AG04450 (cell line): ENCODE data around the gene ADGRD1. TPM values are rescaled to one million over a fixed set of nuclear protein-coding genes. Genes with fewer than 3 reads are reported as not detected.

ENCODE experiments used
- CTCF ChIA-PET: fragments of 300-600, 350-600 bp; formaldehyde crosslinking; extraction: SDS; loops from one replicate; lab custom pipeline; 2022; ENCODE audit warnings: antibody characterized with exemption, inconsistent platforms; lab: Charles Lee
- POLR2A ChIA-PET: fragments of 350-600 bp; formaldehyde crosslinking; extraction: SDS; loops from one replicate; lab custom pipeline; 2021; ENCODE audit warnings: antibody characterized with exemption, inconsistent platforms; lab: Yijun Ruan, JAX
- DNase-seq: peaks from one replicate; pipeline ENCODE4 v3.0.0-alpha.2; 2011; ENCODE audit warnings: low read depth, low spot score
- H3K27ac ChIP-seq: one replicate; pipeline ENCODE4 v1.5.1; 2012; ENCODE audit warnings: low read depth, low read length, control low read depth
- H3K27me3 ChIP-seq: one replicate; pipeline ENCODE4 v1.6.0; 2012; ENCODE audit warnings: low read length; ENCODE audit not compliant: control insufficient read depth, insufficient read depth
- H3K4me3 ChIP-seq: 2 replicates; pipeline ENCODE4 v1.5.1; 2011; ENCODE audit warnings: mild to moderate bottlenecking, low read depth, low read length, control low read depth
- H3K9me3 ChIP-seq: 2 replicates; pipeline ENCODE4 v1.5.1; 2012; ENCODE audit warnings: low read length; ENCODE audit not compliant: control insufficient read depth, insufficient read depth
- polyA plus RNA-seq: library from polyadenylated mRNA; depleted of rRNA; stranded (reverse); fragments of >200 nt; gene quantifications from 2 replicates; pipeline ENCODE4 v1.2.3, GENCODE V29; 2011
- TF ChIP-seq, protein P1 (sequence below): IDR thresholded peaks from 2 replicates; pipeline ENCODE4 v1.5.1; 2011; ENCODE audit warnings: low read depth, low read length, control low read depth, inconsistent platforms

ADGRD1 gene
- polyA plus RNA-seq, 1 experiment, result 0.05 TPM

DNA sequence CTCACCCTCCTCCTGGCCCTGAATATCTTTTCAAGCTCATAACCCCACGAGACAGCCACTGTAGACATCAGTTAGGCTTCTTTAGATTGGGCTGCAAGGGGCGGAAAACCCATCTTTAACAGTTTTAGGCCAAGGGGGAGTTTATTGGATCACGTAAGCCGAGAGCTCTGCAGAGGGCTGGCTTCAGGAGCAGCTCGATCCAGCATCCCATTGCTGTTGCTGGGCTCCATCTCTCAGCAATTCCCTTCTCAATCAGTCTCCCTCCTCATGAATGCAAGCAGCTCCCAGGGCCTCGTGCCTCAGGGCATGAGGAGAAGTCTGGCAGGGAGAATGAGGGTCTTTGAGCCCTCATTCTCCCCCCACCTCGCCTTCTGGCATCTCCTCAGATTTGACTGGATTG, 59.4 kb downstream of the ADGRD1 start:
- peaks cover 89% of the 10 kb centered on the region for H3K9me3 ChIP-seq
- TF ChIP-seq, protein P1, sequence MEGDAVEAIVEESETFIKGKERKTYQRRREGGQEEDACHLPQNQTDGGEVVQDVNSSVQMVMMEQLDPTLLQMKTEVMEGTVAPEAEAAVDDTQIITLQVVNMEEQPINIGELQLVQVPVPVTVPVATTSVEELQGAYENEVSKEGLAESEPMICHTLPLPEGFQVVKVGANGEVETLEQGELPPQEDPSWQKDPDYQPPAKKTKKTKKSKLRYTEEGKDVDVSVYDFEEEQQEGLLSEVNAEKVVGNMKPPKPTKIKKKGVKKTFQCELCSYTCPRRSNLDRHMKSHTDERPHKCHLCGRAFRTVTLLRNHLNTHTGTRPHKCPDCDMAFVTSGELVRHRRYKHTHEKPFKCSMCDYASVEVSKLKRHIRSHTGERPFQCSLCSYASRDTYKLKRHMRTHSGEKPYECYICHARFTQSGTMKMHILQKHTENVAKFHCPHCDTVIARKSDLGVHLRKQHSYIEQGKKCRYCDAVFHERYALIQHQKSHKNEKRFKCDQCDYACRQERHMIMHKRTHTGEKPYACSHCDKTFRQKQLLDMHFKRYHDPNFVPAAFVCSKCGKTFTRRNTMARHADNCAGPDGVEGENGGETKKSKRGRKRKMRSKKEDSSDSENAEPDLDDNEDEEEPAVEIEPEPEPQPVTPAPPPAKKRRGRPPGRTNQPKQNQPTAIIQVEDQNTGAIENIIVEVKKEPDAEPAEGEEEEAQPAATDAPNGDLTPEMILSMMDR, result no peak
- H3K4me3 ChIP-seq, result no peak overlapping the region
- ChIA-PET POLR2A (no interaction called here), CTCF (no interaction called here)
- no peaks in the 10 kb centered on the region for H3K27me3 ChIP-seq
- no peak for DNase-seq
- H3K27ac ChIP-seq, result no peak overlapping the region

DNA sequence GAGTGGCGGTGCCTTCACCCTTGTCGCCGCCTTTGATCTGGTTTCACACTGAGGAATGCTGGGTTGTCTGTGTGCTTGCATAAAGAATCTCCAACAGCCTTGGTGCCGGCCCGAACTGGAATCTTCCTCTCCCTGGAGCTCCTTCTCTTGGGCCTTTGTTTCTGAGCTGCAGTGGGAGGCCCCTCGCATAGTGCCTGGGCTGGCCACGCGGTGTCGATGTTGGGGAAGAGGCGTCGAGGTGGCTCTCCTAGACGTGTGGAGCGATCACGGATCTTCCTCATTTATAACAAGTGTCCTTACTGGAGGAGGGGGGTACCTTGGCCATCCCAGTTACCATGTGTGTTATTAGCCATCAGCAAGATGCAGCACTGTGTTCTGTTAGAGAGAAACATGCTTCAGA, 60.6 kb downstream of the ADGRD1 start:
- POLR2A ChIA-PET, result no interaction called here
- TF ChIP-seq, protein P1, result no peak
- DNase-seq, result no peak
- Histone ChIP-seq H3K27me3 (no peaks in the 10 kb centered on the region), H3K4me3 (no peak overlapping the region), H3K9me3 (peaks cover 87% of the 10 kb centered on the region), H3K27ac (no peak overlapping the region)
- CTCF ChIA-PET, result no interaction called here

DNA sequence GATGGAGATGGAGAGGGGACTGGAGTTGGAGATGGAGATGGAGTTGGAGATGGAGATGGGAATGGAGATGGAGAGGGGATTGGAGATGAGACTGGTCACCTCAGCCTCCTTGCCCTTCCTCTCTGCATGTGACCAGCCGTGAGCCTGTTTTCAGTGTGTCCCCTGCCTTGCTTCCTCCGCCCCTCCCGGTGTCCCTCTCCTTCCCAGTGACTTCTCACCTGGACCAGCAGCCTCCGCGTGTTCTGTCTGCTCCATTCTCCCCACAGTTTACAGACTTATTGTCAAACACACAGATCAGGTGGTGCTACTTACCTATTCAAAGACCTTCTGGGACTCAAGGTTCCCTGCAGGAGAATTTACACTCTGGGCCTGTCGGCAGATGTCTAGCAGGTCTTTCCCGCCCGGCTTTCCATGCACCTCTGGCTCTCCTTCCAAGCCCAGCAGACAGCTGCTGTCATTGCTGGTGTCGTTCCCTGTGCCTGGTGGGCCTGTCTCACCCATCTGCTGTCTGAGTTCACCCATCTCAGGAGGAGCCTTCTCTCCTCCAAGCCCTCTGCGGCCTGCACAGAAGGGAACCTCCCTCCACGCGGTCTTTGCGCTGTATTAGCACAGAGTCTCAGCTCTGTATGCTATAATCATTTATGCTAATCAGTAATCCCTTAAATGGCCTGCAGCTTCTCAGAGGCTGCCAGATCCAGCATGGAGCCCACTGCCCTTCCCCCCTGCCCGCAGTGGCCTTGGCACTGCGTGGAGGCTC, 62.1 kb downstream of the ADGRD1 start:
- Histone ChIP-seq H3K9me3 (peaks cover 89% of the 10 kb centered on the region), H3K4me3 (no peak overlapping the region), H3K27me3 (no peaks in the 10 kb centered on the region), H3K27ac (no peak overlapping the region)
- TF ChIP-seq, protein P1, result no peak
- ChIA-PET POLR2A (no interaction called here), CTCF (no interaction called here)
- no peak for DNase-seq

DNA sequence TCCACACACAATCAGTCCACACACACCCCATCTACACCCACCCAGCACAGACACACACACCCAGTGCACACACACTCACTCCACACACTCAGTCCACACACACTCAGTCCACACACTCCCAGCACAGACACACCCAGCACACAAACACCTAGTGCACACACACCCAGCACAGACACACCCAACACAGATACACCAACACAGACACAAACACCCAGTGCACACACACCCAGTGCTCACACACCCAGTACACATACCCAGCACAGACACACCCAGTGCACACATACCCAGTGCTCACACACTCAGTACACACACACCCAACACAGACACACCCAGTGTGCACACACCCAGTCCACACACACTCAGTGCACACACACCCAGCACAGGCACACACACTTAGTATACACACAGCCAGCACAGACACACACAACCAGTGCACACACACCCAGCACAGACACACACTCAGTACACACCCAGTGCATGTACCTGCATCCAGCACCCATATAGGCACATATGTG, 63.8 kb downstream of the ADGRD1 start:
- ChIA-PET POLR2A (no interaction called here), CTCF (no interaction called here)
- DNase-seq, result no peak
- no peaks in the 10 kb centered on the region for H3K27me3 ChIP-seq
- TF ChIP-seq, protein P1, result no peak
- H3K27ac ChIP-seq, result no peak overlapping the region
- peaks cover 85% of the 10 kb centered on the region for H3K9me3 ChIP-seq
- H3K4me3 ChIP-seq, result no peak overlapping the region

DNA sequence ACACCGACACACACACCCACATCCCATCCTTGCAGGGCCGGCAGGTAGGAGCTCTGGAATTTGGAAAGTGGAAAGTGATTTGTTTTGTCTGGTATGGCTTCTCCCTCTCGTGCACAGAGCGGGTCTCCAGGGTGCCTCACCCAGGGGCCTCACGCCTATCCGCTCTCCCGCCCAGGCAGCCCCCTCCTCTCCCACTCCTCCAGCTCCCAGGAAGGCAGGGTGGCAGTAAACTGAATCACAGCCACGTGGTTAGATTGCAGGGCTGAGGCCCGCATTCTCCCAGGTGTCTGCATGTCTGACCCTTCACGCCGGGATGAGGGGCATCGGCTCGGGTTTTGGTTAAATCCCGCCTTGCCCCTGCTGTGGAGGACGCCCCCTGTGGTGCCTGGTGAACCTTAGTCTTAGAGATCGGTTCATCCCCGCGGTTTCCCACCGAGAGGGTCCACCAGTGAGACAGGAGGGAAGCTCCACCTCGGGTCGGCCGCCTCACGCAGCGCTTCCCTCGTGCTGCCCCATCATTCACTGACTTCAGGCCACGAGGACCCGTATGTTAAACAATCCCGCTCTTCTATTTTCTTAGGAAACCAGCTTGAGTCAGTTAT, 64.4 kb downstream of the ADGRD1 start:
- ChIA-PET POLR2A (no interaction called here), CTCF (no interaction called here)
- Histone ChIP-seq H3K27ac (no peak overlapping the region), H3K27me3 (no peaks in the 10 kb centered on the region), H3K4me3 (no peak overlapping the region), H3K9me3 (peaks cover 79% of the 10 kb centered on the region)
- TF ChIP-seq, protein P1, result no peak
- no peak for DNase-seq
